Hypothalamus (tissue), 51 donors: ENCODE results near the gene ZYX.
A peak's percentile ranks its signal among the peaks of the same experiment; 100 is the strongest.

ENCODE experiments used
- DNase-seq, 51 donors: peaks; one replicate each; lab custom pipeline; 2025; lab: John Stamatoyannopoulos, UW

ZYX gene

GRCh38 chr7:143380646-143381426, at the start of gene ZYX:
TSS of gene ZYX (plus strand) at chr7:143381345. CDS start at chr7:143381572, 227 bp downstream.
- peak; percentile 47 to 94 (median 80) for DNase-seq

DNA sequence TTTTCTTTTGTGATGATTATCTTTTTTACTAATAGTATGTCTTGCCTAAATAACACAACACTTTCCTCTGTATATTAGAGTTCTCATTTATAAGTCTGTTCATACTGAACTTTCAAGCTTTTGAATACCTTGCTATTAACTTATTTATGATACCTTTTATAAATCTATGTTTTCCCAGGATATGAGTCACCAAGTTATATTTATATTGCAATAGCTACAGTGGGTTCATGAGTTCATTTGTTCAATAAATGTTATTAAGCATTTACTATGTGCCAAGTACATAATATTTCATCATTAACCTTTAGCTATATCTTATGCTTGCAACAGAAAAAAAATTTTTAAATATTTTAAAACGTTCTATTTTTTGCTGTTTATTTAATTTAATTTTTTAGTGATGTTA, 46.9 kb upstream of the ZYX start:
- DNase-seq: no peak

DNA sequence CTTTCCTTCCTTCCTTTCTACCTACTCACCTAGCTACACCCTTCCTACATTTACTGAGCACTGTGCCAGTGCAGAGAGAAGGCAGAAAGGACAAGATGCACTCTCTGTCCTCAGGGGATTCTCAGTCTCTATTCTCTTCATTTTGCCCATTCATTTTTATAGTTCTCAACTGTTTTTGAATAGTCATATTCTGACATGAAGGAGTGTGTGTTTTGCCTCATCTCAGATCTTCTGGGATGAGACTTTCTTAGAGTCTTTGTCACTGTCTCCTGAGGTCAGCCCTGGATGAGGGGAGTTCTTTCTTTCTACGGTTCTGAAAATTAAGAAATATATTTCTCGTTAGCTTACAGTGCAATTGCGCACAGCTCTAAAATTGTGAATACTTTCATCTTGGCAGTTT, 43.9 kb upstream of the ZYX start:
- no peak for DNase-seq

DNA sequence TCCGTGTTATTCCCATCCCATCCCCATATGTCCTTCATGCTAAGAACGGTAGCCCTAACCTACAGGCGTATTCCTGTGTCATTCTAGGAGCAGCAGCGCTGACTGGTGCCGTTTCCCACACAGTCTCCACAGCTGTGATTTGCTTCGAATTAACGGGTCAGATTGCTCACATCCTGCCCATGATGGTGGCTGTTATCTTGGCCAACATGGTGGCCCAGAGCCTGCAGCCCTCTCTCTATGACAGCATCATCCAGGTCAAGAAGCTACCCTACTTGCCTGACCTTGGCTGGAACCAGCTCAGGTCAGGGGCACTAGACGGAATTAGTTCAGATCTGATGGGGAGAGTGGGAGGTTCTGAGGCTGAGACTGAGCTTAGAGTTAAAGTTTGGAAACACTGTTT, 39.3 kb upstream of the ZYX start:
- DNase-seq: no peak

DNA sequence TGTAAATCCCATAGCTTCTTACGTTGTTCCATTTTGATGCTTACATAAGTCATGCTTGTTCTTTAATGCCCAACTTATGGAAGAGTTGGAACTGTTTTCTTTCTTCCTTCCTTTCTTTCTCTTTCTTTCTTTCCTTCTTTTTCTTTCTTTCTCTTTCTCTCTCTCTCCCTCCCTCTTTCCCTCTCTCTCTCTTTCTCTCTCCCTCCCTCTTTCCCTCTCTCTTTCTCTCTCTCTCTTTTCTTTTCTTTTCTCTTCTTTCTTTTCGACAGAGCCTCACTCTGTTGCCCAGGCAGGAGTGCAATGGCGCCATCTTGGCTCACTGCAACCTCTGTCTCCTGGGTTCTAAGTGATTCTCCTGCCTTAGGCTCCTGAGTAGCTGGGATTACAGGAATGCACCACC, 37.5 kb upstream of the ZYX start:
- DNase-seq: no peak

DNA sequence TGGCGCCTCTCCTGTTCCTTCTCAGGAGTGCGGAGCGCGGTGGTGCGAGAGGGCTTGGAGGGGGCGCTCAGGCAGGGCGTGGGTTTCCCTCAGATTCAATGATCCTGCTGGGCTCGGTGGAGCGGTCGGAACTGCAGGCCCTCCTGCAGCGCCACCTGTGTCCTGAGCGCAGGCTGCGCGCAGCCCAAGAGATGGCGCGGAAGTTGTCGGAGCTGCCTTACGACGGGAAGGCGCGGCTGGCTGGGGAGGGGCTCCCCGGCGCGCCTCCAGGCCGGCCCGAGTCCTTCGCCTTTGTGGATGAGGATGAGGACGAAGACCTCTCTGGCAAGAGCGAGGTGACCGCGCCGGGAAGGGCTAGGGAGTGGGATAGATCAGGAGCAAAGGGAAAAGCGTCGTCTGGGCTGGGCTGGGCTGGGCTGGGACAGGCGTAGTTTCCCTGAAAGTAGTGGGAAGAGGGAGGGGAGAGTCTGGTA, 35.7 kb upstream of the ZYX start:
- DNase-seq: peak in 1 of 51 donors; percentile 19

- no peak for DNase-seq
These were observed 35.1 kb upstream of the ZYX start for GRCh38 chr7:143346018-143346417.

- DNase-seq: no peak
These were observed 33.2 kb upstream of the ZYX start for GRCh38 chr7:143347950-143348349.

DNA sequence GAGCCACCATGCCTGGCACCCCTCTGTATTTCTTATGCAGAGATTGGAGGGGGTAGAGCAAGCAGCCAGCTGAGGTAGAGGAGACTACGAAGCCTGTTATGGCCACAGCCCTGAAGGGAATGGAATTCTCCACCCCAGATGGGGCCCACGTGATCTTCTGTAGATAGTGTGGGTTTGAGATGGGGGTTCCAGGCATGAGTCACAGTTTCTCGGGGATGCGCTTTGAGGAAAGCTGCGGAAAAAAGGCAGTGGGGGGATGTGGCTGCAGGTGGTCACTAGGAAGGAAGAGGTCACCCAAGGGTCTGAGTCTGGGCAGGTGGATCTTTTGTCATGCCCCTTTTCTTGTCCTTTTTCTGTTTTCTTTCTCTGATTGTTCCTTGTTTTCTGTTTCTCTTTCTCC, 30.1 kb upstream of the ZYX start:
- peak in 1 of 51 donors; percentile 25 for DNase-seq

GRCh38 chr7:143351574-143351973, 29.6 kb upstream of the ZYX start:
- DNase-seq: no peak

DNA sequence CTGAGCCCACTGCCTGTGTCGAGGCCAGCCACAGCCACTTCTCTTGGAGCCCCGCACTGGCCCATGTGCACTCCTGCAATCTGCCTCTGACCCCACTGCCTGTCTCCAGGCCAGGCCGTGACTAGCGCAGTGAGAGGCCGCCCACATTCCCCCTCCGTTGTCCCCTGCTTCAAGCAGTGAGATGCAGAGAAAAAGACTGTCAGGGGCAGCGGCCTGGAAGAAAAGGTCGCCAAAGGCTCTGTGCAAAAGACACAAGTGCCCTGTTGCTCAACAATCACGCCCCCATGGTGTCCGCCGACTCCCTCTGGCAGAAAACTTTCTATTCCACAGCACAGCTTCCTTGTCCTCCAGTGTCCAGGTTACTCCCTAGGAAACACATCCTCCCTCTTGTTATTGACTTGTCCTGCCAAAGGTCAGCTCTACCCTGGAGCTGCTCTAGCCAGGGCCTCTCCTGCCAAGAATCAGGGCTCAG, 28.6 kb upstream of the ZYX start:
- no peak for DNase-seq

DNA sequence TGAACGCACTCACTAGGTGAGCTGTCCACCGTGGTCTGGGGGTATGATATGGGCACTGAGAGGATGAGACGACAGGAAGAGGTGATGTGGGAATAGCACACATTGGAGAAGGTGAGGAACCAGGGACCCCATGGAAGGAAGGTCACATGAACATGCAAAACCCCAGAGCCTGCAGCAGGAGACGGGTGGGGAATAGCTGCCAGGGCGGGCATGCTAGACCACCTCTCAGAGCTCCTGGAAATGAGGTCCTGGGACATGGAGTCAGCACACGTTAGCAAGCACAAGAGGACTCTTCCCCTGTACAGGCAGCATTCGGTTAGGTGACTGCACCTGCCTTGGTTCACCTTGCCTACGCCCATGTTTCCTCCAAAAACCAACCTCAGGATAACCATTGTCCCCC, 26.8 kb upstream of the ZYX start:
- DNase-seq: no peak

DNA sequence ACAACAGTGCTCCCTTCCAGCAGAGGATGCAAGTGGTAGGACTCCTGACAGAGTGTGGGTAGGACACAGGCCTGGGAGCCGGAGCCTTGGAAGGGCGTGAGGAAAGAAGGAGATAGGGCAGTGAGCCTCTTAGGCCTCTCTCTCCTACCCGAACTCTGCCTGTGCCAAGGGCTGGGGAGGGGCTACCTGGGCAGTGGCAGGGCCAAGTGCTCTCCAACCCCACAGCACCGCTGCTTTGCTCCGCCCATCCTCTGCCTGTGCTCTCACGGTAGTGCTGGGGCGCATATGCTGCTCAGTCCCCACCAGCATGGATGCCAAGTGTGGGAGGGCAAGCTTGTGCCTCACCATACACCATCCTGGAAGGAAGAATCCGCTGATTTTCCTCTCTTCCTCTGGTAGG, 26.2 kb upstream of the ZYX start:
- no peak for DNase-seq

GRCh38 chr7:143355450-143356385, 25.4 kb upstream of the ZYX start:
- DNase-seq: no peak

GRCh38 chr7:143356414-143357050, 24.6 kb upstream of the ZYX start:
- DNase-seq: no peak

- DNase-seq: no peak
These were observed 22.5 kb upstream of the ZYX start for GRCh38 chr7:143358626-143359025.

GRCh38 chr7:143359771-143360353, 21.3 kb upstream of the ZYX start:
- no peak for DNase-seq

GRCh38 chr7:143360788-143361551, 20.2 kb upstream of the ZYX start:
- DNase-seq: peak in 24 of 51 donors; percentile 16 to 72 (median 39)

GRCh38 chr7:143361552-143362130, 19.5 kb upstream of the ZYX start:
- peak in 6 of 51 donors; percentile 35 to 72 (median 48) for DNase-seq
